Transverse colon (tissue), 4 donors: ENCODE measurements around the gene PCGF2.

Source experiments
- POLR2A ChIP-seq: fragments of 450-650 bp; IDR thresholded peaks from one replicate; pipeline ENCODE4 v1.6.1; 2016; ENCODE audit warnings: antibody characterized with exemption, mild to moderate bottlenecking, moderate library complexity
- POLR2AphosphoS5 ChIP-seq, 3 donors: sonication (generic); formaldehyde crosslinking; IDR thresholded peaks; one replicate each; pipeline ENCODE4 v1.6.1; 2016; ENCODE audit warnings: antibody characterized with exemption in 3 of 3
- TF ChIP-seq, protein P1 (sequence below), 5 experiments: fragments of 200-600 bp in 3 of 5; fragments of 450-650 bp in 2 of 5; sonication (generic) in 3 of 5; IDR thresholded peaks; 1 replicate in 2 of 5; 2 replicates in 3 of 5; pipeline ENCODE4 v1.5.1; 2016 to 2017; ENCODE audit warnings: antibody characterized with exemption in 5 of 5, inconsistent platforms in 3 of 5, mild to moderate bottlenecking in 2 of 5, moderate library complexity in 1 of 5

DNA sequence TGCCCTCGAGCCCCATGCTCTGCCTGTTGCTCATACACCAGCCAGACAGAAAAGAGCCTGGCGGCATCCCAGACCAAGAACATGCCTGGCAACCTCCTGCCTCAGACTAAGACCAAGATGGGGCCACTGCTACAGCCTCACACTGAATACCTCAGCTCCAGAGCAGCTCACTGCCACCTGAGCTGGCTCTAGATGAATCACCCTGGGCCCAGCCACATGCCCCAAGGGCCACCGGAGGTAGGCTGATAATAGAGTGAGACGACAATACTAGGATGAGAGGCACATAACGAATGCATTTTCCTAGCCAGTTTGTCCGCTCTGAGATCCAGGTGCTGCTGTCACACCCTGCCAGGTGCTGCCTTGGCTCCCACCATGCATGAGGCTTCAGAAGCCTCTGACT lies 38.2 kb upstream of the PCGF2 start:
- TF ChIP-seq, protein P1, sequence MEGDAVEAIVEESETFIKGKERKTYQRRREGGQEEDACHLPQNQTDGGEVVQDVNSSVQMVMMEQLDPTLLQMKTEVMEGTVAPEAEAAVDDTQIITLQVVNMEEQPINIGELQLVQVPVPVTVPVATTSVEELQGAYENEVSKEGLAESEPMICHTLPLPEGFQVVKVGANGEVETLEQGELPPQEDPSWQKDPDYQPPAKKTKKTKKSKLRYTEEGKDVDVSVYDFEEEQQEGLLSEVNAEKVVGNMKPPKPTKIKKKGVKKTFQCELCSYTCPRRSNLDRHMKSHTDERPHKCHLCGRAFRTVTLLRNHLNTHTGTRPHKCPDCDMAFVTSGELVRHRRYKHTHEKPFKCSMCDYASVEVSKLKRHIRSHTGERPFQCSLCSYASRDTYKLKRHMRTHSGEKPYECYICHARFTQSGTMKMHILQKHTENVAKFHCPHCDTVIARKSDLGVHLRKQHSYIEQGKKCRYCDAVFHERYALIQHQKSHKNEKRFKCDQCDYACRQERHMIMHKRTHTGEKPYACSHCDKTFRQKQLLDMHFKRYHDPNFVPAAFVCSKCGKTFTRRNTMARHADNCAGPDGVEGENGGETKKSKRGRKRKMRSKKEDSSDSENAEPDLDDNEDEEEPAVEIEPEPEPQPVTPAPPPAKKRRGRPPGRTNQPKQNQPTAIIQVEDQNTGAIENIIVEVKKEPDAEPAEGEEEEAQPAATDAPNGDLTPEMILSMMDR (IDR thresholded peaks at IDR 0.05) = no peak
- TF ChIP-seq POLR2AphosphoS5 (IDR thresholded peaks at IDR 0.05) (no peak), POLR2A (no peak)
